Fibroblast of skin of right quadriceps (primary cell): Measurements from ENCODE around the gene ACER1.

Experiments used
- DNase-seq: peaks from one replicate; pipeline ENCODE4 v3.0.0-alpha.2; 2013

Gene ACER1

DNA sequence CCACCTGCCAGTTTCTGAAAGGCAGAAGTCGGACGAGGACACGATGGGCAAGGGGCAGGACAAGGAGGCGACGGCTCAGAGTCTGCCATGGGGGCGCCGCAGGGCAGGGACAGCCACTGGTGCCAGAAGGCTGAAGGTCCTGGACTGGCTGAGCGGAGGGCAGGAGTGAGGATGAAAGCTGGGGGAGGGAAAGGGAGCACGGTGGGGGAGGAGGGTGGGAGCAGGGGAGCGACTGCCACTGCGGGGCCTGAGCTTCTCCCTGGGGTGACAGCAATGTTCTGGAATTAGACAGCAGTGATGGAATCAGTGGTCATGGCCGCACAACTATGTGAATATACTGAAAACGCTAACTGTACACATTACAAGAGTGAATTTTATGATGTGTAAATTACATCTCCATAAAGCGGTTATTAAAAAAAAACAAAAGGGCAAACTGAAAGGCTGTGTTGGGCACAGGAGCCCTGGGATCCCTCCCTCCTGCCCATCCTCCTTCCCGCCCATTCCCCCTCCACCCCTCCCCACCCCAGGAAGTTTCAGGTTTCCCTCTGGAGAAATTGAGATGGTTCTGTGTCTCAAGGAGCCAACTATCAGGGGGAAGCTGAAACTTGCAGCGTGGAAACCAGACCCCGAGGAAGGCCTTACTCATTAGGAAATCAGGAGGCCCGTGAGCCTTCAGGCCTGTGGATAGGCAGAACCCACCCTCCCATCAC is 69.5 kb downstream of the ACER1 start:
- DNase-seq: peak; percentile 72

DNA sequence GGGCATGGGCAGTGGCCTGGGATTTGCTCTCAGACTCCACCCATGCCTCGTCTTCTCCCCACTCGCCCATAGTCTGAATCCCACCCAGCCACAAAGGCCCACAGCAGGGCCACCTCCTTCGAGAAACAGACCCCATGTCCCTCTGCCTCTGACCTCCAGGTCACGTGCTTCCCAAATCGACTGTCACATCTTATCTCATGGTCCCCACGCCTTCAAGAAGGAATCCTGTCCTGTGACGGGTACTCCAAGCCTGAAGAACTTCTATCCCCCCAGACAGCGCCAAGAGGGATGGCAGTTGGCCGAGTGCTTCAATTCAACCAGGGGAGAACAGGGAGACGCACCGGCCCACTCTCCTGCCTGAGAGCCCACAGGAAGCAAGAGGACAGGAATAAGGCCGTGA is 70.1 kb downstream of the ACER1 start:
- no peak for DNase-seq

DNA sequence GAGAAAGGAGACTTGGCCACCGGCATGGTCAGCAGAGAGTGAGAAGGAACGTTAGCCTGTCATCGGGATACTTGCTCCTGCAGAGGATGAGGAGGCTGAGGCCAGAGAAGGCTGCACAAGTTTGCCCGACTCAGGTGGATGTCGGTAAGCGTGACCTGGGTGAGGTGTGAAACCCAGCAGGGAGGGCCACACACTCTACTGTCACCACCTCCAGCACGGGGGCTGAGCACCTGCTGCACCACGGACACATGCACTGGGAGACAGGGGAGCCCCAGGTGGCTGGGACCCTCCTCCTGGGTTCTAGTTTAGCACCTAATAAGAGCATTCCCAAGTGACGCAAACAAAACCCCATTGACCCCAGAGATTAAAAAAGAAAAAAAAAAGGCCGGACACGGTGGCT is 70.9 kb downstream of the ACER1 start:
- no peak for DNase-seq

DNA sequence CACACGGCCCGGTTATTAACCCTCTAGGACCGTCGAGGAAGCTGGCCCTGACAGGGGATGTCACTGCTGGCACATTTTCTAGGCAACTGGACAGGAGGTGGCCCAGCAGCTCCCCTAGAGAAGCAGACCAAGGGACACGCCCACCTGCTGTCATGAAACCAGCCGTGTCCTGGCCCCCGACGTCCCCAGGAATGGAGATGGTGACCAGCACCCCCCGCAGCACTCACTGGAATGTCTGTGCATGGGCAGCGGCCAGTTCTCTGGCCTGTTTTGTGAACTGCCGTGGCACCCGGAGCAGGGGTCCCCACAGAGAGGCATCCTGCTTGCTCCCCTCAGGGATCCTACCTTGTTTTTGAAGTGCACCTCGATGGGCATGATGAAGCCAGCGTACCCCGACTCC is 71.5 kb downstream of the ACER1 start:
- DNase-seq: no peak

DNA sequence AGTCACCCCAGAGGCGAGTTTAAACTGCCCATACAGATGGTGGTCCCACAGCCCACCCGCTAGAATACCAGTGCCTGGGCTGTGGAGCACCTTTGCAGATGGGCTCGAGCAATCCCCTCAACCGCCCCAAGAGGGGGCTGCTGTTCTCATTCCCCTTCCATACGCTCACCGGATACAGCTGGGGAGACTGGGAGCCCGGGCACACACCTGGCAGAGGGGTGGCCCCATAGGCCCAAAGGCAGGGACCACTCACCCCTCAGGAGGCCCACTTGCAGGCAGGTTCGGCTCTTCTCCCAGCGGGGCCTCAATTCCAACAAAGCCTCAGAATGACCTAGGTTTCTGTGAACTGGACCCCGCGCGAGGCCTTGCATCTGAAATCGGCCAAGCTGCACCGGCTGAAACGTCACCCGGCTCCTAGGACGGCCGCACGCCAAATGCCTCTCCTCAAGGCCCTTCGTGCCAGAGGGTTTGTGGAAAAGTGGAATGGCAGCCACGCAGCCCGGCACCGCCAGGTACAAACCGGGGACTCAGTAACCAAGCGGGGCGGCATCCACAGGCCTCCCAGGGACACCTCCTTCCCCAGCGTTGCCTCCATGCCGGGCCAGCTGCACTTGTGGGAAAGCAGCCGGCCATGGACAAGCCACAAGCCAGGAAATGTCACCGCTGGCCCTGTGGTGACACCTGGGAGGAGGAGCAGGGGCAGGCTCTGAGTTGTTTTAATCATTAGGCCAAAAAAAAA is 72.3 kb downstream of the ACER1 start:
- DNase-seq: no peak

DNA sequence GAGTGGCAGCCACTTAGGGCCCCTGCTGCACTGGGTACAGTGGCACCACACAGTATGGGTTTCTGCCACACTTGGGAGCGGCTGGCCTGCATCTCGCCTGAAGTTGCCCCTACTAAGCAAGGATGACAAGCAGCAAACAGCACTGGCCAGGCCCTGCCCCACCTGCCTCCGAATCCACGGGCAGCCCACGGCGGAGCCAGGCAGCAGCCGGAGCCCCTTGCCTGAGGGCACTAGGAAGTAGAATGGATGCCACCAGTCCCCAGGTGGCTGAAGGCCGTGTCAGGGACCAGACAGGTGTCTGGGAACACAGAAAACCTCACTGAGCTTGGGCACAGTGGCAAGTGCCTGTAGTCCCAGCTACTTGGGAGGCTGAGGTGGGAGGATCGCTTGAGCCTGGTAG is 73.0 kb downstream of the ACER1 start:
- no peak for DNase-seq

DNA sequence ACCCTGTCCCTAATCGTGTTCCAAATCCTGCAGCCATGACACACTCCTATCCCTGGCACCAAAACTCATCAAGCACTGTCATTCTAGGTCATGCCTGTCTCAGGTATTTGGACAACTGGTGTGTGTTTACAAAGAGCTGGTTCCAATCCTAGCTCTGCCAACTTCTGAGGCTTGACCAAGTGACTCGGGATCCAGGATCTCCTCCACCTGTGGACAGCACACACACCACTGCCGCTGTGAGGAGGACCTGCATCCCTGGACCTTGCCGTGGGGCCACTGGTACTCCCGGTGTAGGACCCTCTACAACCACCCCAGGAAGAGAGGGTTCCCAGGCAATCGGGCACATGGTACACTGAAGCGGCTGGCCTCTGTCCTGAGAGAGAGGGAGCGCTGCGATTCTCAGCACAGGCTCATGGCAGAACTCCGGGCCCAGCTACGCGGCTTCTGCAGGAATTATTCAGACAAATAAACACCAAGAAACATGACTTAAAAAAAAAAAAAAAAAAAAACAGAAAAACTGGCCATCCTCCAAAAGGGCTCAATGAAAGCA is 74.0 kb downstream of the ACER1 start:
- DNase-seq: no peak

DNA sequence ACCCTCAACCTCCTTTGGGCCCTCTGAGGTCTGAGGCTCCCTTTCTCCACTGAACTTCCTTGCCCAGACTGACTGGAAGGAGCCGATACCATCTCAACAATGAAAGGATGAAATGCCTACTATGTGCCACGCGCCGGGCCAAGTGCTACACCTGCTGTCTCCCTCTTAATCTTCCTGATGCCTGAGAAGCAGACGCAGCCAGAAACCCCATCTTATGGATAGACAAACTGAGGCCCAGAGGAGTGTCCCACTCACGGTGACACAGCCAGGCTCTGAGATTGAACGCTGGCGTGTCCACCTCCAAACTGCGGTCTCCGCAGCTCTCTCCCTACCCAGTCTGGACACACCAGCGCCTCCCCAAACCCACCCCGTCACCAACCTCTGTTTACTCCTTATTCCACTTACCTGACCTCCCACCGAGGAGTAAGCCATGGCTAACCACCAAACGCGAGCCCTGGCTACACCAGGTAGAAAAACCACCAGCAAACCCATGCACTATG is 74.5 kb downstream of the ACER1 start:
- no peak for DNase-seq
